ENCODE results near the gene ZNF285. TPM values are rescaled to one million over a fixed set of nuclear protein-coding genes. Genes with fewer than 3 reads are reported as not detected.
"Not testable (repeated sequence)": the region's sequence is repeated elsewhere in the genome, so short reads cannot be mapped to it uniquely, and the experiment has no call there.

ZNF285 gene
- total RNA-seq, 2 experiments from 2014 or later = 1.2 to 1.3 TPM

DNA sequence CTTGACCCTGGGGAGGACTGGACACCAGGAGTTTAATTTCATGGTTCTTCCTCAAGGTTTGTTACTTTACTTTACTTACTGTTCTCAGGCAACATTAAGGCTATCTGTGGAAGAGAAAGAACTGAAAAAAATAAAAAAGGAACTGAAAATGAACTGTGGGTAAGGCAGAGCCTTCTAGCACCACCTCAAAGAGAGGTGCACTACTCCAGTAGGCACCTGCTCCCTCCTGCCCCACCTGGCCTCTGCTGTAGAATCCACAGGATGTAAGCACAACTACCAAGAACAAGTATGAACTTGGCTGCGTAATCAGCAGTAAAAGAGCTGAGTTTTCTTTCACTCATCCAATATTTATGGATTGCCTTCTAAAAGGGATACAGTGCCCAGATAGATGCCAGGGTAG lies 57.2 kb downstream of the ZNF285 start:
- no peaks in the 10 kb centered on the region for H3K36me3 Mint-ChIP-seq
- peaks cover 20% of the 10 kb centered on the region for H3K9me3 Mint-ChIP-seq (ENCODE audit: low read depth)
- no peak overlapping the region for H3K27ac Mint-ChIP-seq
- no peaks in the 10 kb centered on the region for H3K27me3 Mint-ChIP-seq
- no peak for DNase-seq
- H3K4me1 Mint-ChIP-seq = no peaks in the 10 kb centered on the region
- CTCF ChIA-PET = no interaction called here
- ATAC-seq = no peak
- no peak overlapping the region for H3K4me3 Mint-ChIP-seq

DNA sequence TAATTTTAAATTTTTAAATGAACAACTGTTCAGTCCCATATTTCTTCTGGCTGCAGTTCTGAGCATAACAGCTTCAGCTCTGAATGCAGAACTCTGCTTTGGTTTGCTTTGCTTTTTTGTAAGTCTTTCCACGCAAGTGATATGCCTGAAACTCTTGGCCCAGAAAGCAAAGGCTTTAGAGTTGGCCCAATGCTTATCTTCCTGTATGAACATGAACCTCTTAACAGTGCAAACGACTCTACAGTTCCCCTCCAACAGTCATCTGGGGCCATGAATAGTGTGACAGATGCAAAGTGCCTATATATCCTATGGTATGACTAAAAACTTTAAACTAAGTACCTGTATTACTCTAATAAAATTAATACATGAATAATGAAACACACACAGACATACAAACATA lies 59.6 kb downstream of the ZNF285 start:
- no peaks in the 10 kb centered on the region for H3K27me3 Mint-ChIP-seq
- ATAC-seq (no peak), DNase-seq (no peak)
- H3K4me1 Mint-ChIP-seq = no peaks in the 10 kb centered on the region
- no peaks in the 10 kb centered on the region for H3K36me3 Mint-ChIP-seq
- CTCF ChIA-PET = no interaction called here
- no peak overlapping the region for H3K27ac Mint-ChIP-seq
- H3K9me3 Mint-ChIP-seq (ENCODE audit: low read depth) = peaks cover 24% of the 10 kb centered on the region
- no peak overlapping the region for H3K4me3 Mint-ChIP-seq

DNA sequence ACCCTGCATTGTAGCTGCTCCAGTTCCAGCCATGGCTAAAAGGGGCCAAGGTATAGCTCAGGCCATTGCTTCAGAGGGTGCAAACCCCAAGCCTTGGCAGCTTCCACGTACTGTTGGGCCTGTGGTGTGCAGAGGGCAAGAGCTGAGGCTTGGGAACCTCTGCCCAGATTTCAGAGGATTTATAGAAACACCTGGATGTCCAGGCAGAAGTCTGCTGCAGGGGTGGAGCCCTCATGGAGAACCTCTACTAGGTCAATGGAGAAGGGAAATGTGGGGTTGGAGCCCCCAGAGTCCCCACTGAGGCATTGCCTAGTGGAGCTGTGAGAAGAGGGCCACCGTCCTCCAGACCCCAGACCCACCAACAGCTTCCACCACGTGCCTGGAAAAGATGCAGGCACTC lies 66.8 kb downstream of the ZNF285 start:
- H3K4me3 Mint-ChIP-seq, H3K4me1 Mint-ChIP-seq, DNase-seq, CTCF ChIA-PET, H3K36me3 Mint-ChIP-seq, H3K27me3 Mint-ChIP-seq, ATAC-seq, H3K27ac Mint-ChIP-seq: not testable (repeated sequence)
- H3K9me3 Mint-ChIP-seq (ENCODE audit: low read depth) = peaks cover 28% of the 10 kb centered on the region

Other genes starting within 250 kb of the ZNF285 start
- gene ZNF226, start 236.5 kb downstream of the ZNF285 start, total RNA-seq = 10 to 100 TPM; 13.1 to 15.2 TPM
- 10 to 100 TPM; 28.6 to 29.4 TPM for gene ZNF227, start 189.1 kb downstream of the ZNF285 start, total RNA-seq
- under 1 TPM; 0.23 to 0.91 TPM for gene ZNF233, start 141.7 kb downstream of the ZNF285 start, total RNA-seq
- gene ZNF235, start 96.6 kb downstream of the ZNF285 start, total RNA-seq = 1 to 10 TPM; 6.8 to 7.1 TPM
- not detected for gene ZNF112, start 44.9 kb downstream of the ZNF285 start, total RNA-seq
- gene ZNF229, start 46.9 kb upstream of the ZNF285 start, total RNA-seq = under 1 TPM; 0.41 to 0.61 TPM
- 10 to 100 TPM in 1 of 2 experiments, 1 to 10 TPM in 1; 9.1 to 12.7 TPM for gene ZNF180, start 98.9 kb upstream of the ZNF285 start, total RNA-seq
- not detected for gene CEACAM20, start 128.1 kb upstream of the ZNF285 start, total RNA-seq
- not detected for gene IGSF23, start 212.0 kb upstream of the ZNF285 start, total RNA-seq
- gene PVR, start 242.3 kb upstream of the ZNF285 start, total RNA-seq = 1 to 10 TPM; 2.4 to 7.8 TPM

Data from activated CD8-positive, alpha-beta memory T cell treated with anti-CD3 and anti-CD28 coated beads, Interleukin-2, amount 10 ng/mL, durations not matched to agents 7 days and 5 days (primary cell).